HepG2 (cell line): ENCODE measurements around the gene DNAJC8. TPM values are rescaled to one million over a fixed set of nuclear protein-coding genes. Genes with fewer than 3 reads are reported as not detected.

Experiments
- ATAC-seq: fragments of 200-7000 bp; cut with Tn5 transposase; 3 replicates; pipeline ENCODE4 v1.9.1; 2020; ENCODE audit warnings: mild to moderate bottlenecking, moderate library complexity
- BruUV-seq: library from RNA; stranded (reverse); fragments of 400-500 nt; replicated peaks from 2 replicates; lab custom pipeline; 2021; lab: Mats Ljungman, UMichigan
- CTCF ChIA-PET: fragments of 300-600 bp; formaldehyde crosslinking; extraction: SDS; loops from one replicate; lab custom pipeline; 2021; ENCODE audit warnings: low total read pairs, inconsistent platforms, low intra/inter-chr PET ratio; lab: Yijun Ruan, JAX
- POLR2A ChIA-PET: fragments of 350-600 bp; sonication (Branson Sonifier 250); formaldehyde crosslinking; loops from one replicate; lab custom pipeline; 2020; ENCODE audit warnings: antibody characterized with exemption, inconsistent platforms; lab: Yijun Ruan, JAX
- DNase-seq: peaks from one replicate; pipeline ENCODE4 v3.0.0-alpha.2; 2015; ENCODE audit warnings: low spot score
- FAIRE-seq: peaks from 3 replicates; lab custom pipeline; 2011; peaks lifted over from hg19 to GRCh38; lab: Jason Lieb, UNC
- H2AFZ ChIP-seq: one replicate; pipeline ENCODE4 v1.6.1; 2011; ENCODE audit warnings: low read length, inconsistent platforms
- H3K27ac ChIP-seq: fragments of 300-600 bp; 3 replicates; pipeline ENCODE4 v1.8.0; 2011; ENCODE audit warnings: mixed run types, mild to moderate bottlenecking, mixed read lengths, low read length, inconsistent platforms; ENCODE audit not compliant: insufficient read depth; ENCODE audit errors: extremely low read length
- H3K27me3 ChIP-seq, 2 experiments: fragments of 200-600 bp in 1 of 2; 2 replicates in 1 of 2; 3 replicates in 1 of 2; pipeline versions ENCODE4 v1.6.0 to v1.8.0; 2011; ENCODE audit warnings: low read length in 2 of 2, mild to moderate bottlenecking in 2 of 2, moderate library complexity in 2 of 2, inconsistent platforms in 1 of 2; ENCODE audit not compliant: insufficient read depth in 2 of 2, control insufficient read depth in 1 of 2
- H3K36me3 ChIP-seq, 2 experiments: fragments of 200-600 bp in 1 of 2; replicated peaks in 1 of 2; 2 replicates in 1 of 2; 3 replicates in 1 of 2; pipeline versions ENCODE4 v1.5.1 to v1.8.0; 2011; ENCODE audit warnings: low read length in 2 of 2, inconsistent platforms in 1 of 2; ENCODE audit not compliant: insufficient read depth in 2 of 2, control insufficient read depth in 1 of 2
- H3K4me1 ChIP-seq: 2 replicates; pipeline ENCODE4 v1.5.1; 2012; ENCODE audit warnings: low read length, inconsistent platforms; ENCODE audit not compliant: insufficient read depth
- H3K4me2 ChIP-seq: 2 replicates; pipeline ENCODE4 v1.6.0; 2011; ENCODE audit warnings: low read depth, low read length, inconsistent platforms
- H3K4me3 ChIP-seq, 3 experiments: fragments of 200-600 bp in 1 of 3; sonication (generic), shearing (Covaris generic) in 1 of 3; replicated peaks in 1 of 3; 2 replicates each; pipeline ENCODE4 v1.5.1; 2011 to 2016; ENCODE audit warnings: low read length in 3 of 3, inconsistent platforms in 2 of 3, low read depth in 2 of 3, mild to moderate bottlenecking in 2 of 3, control low read depth in 1 of 3, mixed read lengths in 1 of 3; ENCODE audit not compliant: insufficient read depth in 1 of 3
- H3K79me2 ChIP-seq: one replicate; pipeline ENCODE4 v1.6.1; 2011; ENCODE audit warnings: low read length, inconsistent platforms; ENCODE audit not compliant: insufficient read depth
- H3K9ac ChIP-seq: 2 replicates; pipeline ENCODE4 v1.6.0; 2011; ENCODE audit warnings: mild to moderate bottlenecking, low read depth, low read length, inconsistent platforms; ENCODE audit not compliant: insufficient read depth
- H3K9me3 ChIP-seq: 2 replicates; pipeline ENCODE4 v1.5.1; 2012; ENCODE audit warnings: mild to moderate bottlenecking, low read length
- H4K20me1 ChIP-seq: 2 replicates; pipeline ENCODE4 v1.6.0; 2011; ENCODE audit warnings: inconsistent platforms, mild to moderate bottlenecking, low read length, moderate library complexity; ENCODE audit not compliant: insufficient read depth
- CSRNP1 ChIP-seq: sonication (generic); formaldehyde crosslinking; IDR thresholded peaks from 2 replicates; pipeline ENCODE4 v1.8.1; 2023; ENCODE audit warnings: mild to moderate bottlenecking, missing genetic modification reagents
- DDIT3 ChIP-seq: sonication (generic); formaldehyde crosslinking; IDR thresholded peaks from 2 replicates; pipeline ENCODE4 v1.4.0; 2020; ENCODE audit warnings: mild to moderate bottlenecking, missing genetic modification reagents
- TFDP1 ChIP-seq: IDR thresholded peaks from 2 replicates; pipeline ENCODE4 v1.6.1; 2016; ENCODE audit warnings: missing compliant biosample characterization, missing genetic modification reagents, borderline replicate concordance
- ZNF503 ChIP-seq: sonication (generic); formaldehyde crosslinking; IDR thresholded peaks from 2 replicates; pipeline ENCODE4 v1.4.0; 2020; ENCODE audit warnings: missing genetic modification reagents
- ZNF577 ChIP-seq: sonication (generic); formaldehyde crosslinking; IDR thresholded peaks from 2 replicates; pipeline ENCODE4 v1.4.0; 2020; ENCODE audit warnings: mild to moderate bottlenecking, low read depth, missing genetic modification reagents, borderline replicate concordance
- ZNF614 ChIP-seq: IDR thresholded peaks from 2 replicates; pipeline ENCODE4 v1.6.1; 2018; ENCODE audit warnings: missing biosample characterization, missing genetic modification reagents, inconsistent platforms, borderline replicate concordance
- ZNF772 ChIP-seq: sonication (generic); formaldehyde crosslinking; IDR thresholded peaks from 2 replicates; pipeline ENCODE4 v1.5.0; 2020; ENCODE audit warnings: mild to moderate bottlenecking, missing genetic modification reagents
- WGBS: methylation state at CpG from one replicate; pipeline ENCODE4 v1.1.6; 2017; ENCODE audit warnings: low lambda C conversion rate; 5-methylcytosine and 5-hydroxymethylcytosine counted together
- in situ Hi-C: cut with HindIII; loops from 2 replicates; pipeline ENCODE4 v1.10.0; 2017; ENCODE audit warnings: low pct_unique_long_range_greater_than_20kb; ENCODE audit not compliant: extremely low pct_ligation_motif_present
- intact Hi-C: fragments of 100-400 bp; cut with micrococcal nuclease; formaldehyde crosslinking; loops from one replicate; pipeline ENCODE4 v1.10.0; 2022; ENCODE audit not compliant: unreplicated experiment
- polyA plus RNA-seq, 8 experiments: library from polyadenylated mRNA; depleted of rRNA in 3 of 8; stranded (reverse) in 7 of 8; unstranded in 1 of 8; fragments of >200 nt; fragmentation: Illumina TruSeq in 4 of 8; extraction: Trizol in 4 of 8; gene quantifications; 2 replicates each; pipeline versions ENCODE4 v1.2.1 to v1.2.3, GENCODE V29; 2011 to 2016; ENCODE audit warnings: low read depth in 4 of 8, missing spikeins in 1 of 8, mixed read lengths in 1 of 8; ENCODE audit not compliant: insufficient read depth in 1 of 8
- total RNA-seq, 5 experiments: library from RNA; depleted of rRNA; stranded (reverse); fragments of >200 nt; fragmentation: Illumina TruSeq; extraction: Trizol; gene quantifications; 2 replicates each; pipeline ENCODE4 v1.2.3, GENCODE V29; 2016; ENCODE audit warnings: low read depth in 1 of 5

Gene DNAJC8
- total and polyA plus RNA-seq, 2 of the 13 experiments (the other 11 are each of a cell fraction or from before 2014, with no cell fraction given): 54.5 to 126 TPM

GRCh38 chr1:28229996-28230395, 2.8 kb downstream of the DNAJC8 start:
- intact Hi-C loops (no loop called here), in situ Hi-C loops (loop anchor here (25.0 kb wide), 1 partner anchor 357 kb away; the partner anchor contains the start of gene RAB42)
- H2AFZ ChIP-seq: no peak overlapping the region
- WGBS: 95% methylated on average over 2 of the region's 2 CpGs
- no peaks in the 10 kb centered on the region; a peak in 1 of 5 replicates for H3K27me3 ChIP-seq
- H3K4me1 ChIP-seq: peaks cover 23% of the 10 kb centered on the region
- no peak for ATAC-seq
- H3K4me2 ChIP-seq: no peak overlapping the region
- ChIA-PET POLR2A (no interaction called here), CTCF (no interaction called here)
- H3K9ac ChIP-seq: no peak overlapping the region
- BruUV-seq: no TSS peak
- peaks cover 39% of the 10 kb centered on the region for H3K79me2 ChIP-seq
- H3K36me3 ChIP-seq: peaks cover 2 to 34% of the 10 kb centered on the region in 2 experiments; a peak in 4 of 5 replicates
- H3K9me3 ChIP-seq: no peaks in the 10 kb centered on the region
- no peaks in the 10 kb centered on the region for H4K20me1 ChIP-seq
- no peak overlapping the region for H3K4me3 ChIP-seq
- no peak for TF ChIP-seq TFDP1 (CRISPR knock-in tag)
- TF ChIP-seq ZNF614 (CRISPR knock-in tag): no peak
- no peak for TF ChIP-seq ZNF772 (CRISPR knock-in tag)
- TF ChIP-seq ZNF503 (CRISPR knock-in tag): no peak
- TF ChIP-seq DDIT3 (CRISPR knock-in tag): no peak
- TF ChIP-seq ZNF577 (CRISPR knock-in tag): no peak
- TF ChIP-seq CSRNP1 (CRISPR knock-in tag): no peak
- DNase-seq: no peak
- H3K27ac ChIP-seq: no peak overlapping the region
- FAIRE-seq: no peak
